Measurements from ENCODE around the gene CFAP45. TPM values are rescaled to one million over a fixed set of nuclear protein-coding genes. Genes with fewer than 3 reads are reported as not detected.
A peak's percentile ranks its signal among the peaks of the same experiment; 100 is the strongest.

The CFAP45 gene
- total RNA-seq, 1 experiment from 2014 or later: 3.6 TPM

- TF ChIP-seq CTCF (conservative IDR thresholded peaks at IDR 0.05; ENCODE audit: low read depth, low read length) (no peak), EZH2 (IDR thresholded peaks at IDR 0.05; ENCODE audit: borderline replicate concordance, low read depth, low read length, poor library complexity, severe bottlenecking) (no peak)
- peaks cover 13% of the 10 kb centered on the region for H3K4me1 ChIP-seq (ENCODE audit: insufficient read depth, low read length, poor library complexity, severe bottlenecking)
- intact Hi-C loops (cut with micrococcal nuclease; ENCODE audit: unreplicated experiment): no loop called here
- ChIA-PET POLR2A (ENCODE audit: low non-redundant PET) (no interaction called here), CTCF (no interaction called here)
- BruUV-seq (replicated peaks): no TSS peak
- no peaks in the 10 kb centered on the region for H3K36me3 ChIP-seq (ENCODE audit: insufficient read depth, low read length, poor library complexity, severe bottlenecking)
- H3K27me3 ChIP-seq (replicated peaks; ENCODE audit: insufficient read depth, low read depth, low read length, poor library complexity): no peaks in the 10 kb centered on the region
- no peaks in the 10 kb centered on the region for H3K9me3 ChIP-seq (ENCODE audit: low read depth, low read length, poor library complexity, severe bottlenecking)
- no peak for DNase-seq (ENCODE audit: low spot score)
- H3K4me3 ChIP-seq (ENCODE audit: low read depth, low read length, poor library complexity, severe bottlenecking): no peak overlapping the region
- H3K27ac ChIP-seq (ENCODE audit: low read depth, low read length, poor library complexity, severe bottlenecking): no peak overlapping the region
Measured at GRCh38 chr1:159880430-159880829, 19.5 kb downstream of the CFAP45 start.

- H3K27me3 ChIP-seq (replicated peaks; ENCODE audit: insufficient read depth, low read depth, low read length, poor library complexity): no peaks in the 10 kb centered on the region
- BruUV-seq (replicated peaks): no TSS peak
- H3K27ac ChIP-seq (ENCODE audit: low read depth, low read length, poor library complexity, severe bottlenecking): no peak overlapping the region
- ChIA-PET POLR2A (ENCODE audit: low non-redundant PET) (no interaction called here), CTCF (no interaction called here)
- DNase-seq (ENCODE audit: low spot score): peak; percentile 36
- peaks cover 13% of the 10 kb centered on the region for H3K4me1 ChIP-seq (ENCODE audit: insufficient read depth, low read length, poor library complexity, severe bottlenecking)
- intact Hi-C loops (cut with micrococcal nuclease; ENCODE audit: unreplicated experiment): no loop called here
- TF ChIP-seq CTCF (conservative IDR thresholded peaks at IDR 0.05; ENCODE audit: low read depth, low read length) (no peak), EZH2 (IDR thresholded peaks at IDR 0.05; ENCODE audit: borderline replicate concordance, low read depth, low read length, poor library complexity, severe bottlenecking) (no peak)
- H3K36me3 ChIP-seq (ENCODE audit: insufficient read depth, low read length, poor library complexity, severe bottlenecking): no peaks in the 10 kb centered on the region
- no peaks in the 10 kb centered on the region for H3K9me3 ChIP-seq (ENCODE audit: low read depth, low read length, poor library complexity, severe bottlenecking)
- no peak overlapping the region for H3K4me3 ChIP-seq (ENCODE audit: low read depth, low read length, poor library complexity, severe bottlenecking)
Measured at GRCh38 chr1:159879977-159880376, 20.0 kb downstream of the CFAP45 start.

- Histone ChIP-seq H3K27me3 (replicated peaks; ENCODE audit: insufficient read depth, low read depth, low read length, poor library complexity) (no peaks in the 10 kb centered on the region), H3K9me3 (ENCODE audit: low read depth, low read length, poor library complexity, severe bottlenecking) (no peaks in the 10 kb centered on the region), H3K4me3 (ENCODE audit: low read depth, low read length, poor library complexity, severe bottlenecking) (no peak overlapping the region), H3K36me3 (ENCODE audit: insufficient read depth, low read length, poor library complexity, severe bottlenecking) (no peaks in the 10 kb centered on the region), H3K4me1 (ENCODE audit: insufficient read depth, low read length, poor library complexity, severe bottlenecking) (peaks cover 13% of the 10 kb centered on the region), H3K27ac (ENCODE audit: low read depth, low read length, poor library complexity, severe bottlenecking) (no peak overlapping the region)
- no peak for DNase-seq (ENCODE audit: low spot score)
- ChIA-PET CTCF (no interaction called here), POLR2A (ENCODE audit: low non-redundant PET) (no interaction called here)
- intact Hi-C loops (cut with micrococcal nuclease; ENCODE audit: unreplicated experiment): no loop called here
- no TSS peak for BruUV-seq (replicated peaks)
- TF ChIP-seq CTCF (conservative IDR thresholded peaks at IDR 0.05; ENCODE audit: low read depth, low read length) (no peak), EZH2 (IDR thresholded peaks at IDR 0.05; ENCODE audit: borderline replicate concordance, low read depth, low read length, poor library complexity, severe bottlenecking) (no peak)
Measured at GRCh38 chr1:159879136-159879535, 20.8 kb downstream of the CFAP45 start.
